NCI-H510A (cell line): Measurements from ENCODE around the gene MRM2.

ENCODE experiments used
- DNase-seq: peaks from one replicate; lab custom pipeline; 2025; lab: John Stamatoyannopoulos, UW

The MRM2 gene

DNA sequence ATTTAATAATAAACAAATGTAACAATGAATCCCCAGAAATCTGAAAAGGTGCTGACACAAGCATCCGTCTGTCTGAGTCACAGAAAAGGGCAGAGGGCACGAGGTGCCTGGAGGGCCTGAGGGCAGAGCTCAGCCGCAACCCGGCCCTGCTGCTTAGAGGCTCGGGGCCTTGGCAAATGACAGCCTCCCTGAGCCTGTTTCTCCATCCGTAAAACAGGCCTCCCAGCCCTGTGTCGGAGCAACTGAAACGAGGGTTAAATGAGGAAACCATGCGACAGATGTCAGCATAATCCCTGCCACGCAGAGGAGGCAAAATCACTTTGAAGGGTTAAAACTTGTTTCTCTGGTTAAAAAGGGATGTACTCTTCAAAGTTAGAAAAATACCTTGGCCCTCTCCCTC lies 24.9 kb upstream of the MRM2 start:
- no peak for DNase-seq

DNA sequence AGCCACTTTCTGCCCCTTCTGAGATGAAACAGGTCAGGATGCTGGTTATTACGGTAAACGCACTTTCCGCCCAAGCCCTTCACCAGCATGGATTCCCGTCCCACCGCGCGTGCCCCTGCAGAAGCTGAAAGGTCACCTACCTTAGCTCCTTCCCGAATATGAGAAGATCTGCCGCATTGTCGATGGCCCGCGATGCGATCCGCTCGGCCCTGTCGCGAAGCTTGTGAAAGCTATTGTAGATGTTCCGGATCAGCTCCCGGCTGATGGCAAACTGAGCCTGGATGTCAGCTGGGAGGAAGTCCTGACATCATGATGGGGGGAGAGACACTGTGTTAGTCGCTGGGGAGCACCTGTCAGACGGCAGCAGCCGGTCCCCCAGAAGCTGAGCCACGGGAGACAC lies 22.2 kb upstream of the MRM2 start:
- no peak for DNase-seq

DNA sequence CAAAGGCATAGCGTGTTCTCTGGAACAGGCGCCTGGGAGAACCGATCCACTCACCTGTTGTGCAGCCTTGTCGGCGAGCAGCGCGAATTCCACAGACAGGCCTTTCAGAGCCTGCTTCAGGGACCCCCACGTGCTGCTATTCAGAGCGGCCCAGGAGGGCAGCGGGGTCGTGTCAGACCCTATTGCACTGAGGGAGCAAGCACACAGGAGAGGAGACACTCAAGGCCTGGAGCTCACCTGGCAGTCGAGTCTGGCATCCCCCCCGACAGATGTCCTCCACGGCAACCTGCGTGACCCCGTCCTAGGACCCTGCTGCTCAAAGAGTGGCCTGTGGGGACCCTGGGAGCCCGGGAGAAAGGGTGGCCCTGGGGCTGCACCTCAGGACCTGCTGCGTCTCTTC lies 21.2 kb upstream of the MRM2 start:
- no peak for DNase-seq

DNA sequence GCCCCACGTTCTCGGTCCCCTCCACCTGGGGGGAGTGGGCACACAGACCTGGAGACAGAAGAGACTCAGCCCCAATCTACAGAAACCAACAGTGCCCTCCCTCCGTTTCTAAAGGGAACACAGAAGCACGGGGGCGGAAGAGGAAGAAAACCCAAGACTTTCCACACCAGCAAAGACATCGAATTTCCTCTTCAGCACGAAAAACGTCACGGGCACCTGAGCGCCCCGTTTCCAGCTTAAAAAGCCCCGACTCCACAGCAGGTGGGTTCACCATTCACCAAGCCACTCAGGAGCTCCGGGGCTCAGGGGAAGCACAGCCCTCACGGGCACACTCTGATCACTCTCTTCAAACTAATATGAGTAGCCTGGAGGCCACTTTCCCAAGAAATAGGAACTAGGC lies 19.6 kb upstream of the MRM2 start:
- no peak for DNase-seq

DNA sequence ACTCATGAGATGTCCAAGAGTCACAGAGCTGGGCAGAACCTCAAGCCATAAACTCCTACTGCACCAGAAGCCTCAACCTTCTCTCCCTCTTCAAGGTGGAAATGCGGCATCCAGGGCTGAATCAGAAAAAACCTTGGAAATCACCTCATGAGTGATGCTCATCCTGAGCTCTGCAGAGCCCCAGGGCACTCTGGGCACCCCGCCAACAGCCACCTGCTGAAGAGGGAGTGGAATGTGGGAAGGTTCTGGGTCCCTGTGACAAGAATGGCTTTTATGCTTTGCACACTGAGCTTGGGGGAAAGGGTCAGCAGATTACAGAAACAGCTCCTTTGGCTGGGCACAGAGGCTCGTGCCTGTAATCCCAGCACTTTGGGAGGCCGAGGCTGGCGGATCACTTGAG lies 18.8 kb upstream of the MRM2 start:
- DNase-seq = no peak

DNA sequence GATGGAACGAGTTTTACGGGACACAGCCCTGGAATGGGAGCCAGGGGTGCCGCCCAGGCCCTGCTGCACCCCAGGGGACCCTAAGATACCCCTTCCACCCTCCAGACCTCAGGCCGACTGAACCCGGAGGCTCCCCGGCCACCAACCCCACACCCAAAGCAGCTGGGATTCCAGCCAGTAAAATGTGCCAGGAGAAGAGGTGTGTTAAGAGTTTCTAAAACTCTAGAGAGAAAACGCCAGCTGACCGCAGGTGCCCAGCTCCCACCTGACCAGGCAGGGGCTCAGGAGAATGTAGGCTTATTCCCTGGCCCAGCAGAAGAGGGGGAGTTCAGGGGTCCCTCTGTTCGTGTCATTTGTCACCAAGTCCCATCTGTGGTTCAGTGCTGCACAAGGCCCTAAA lies 17.5 kb upstream of the MRM2 start:
- no peak for DNase-seq

DNA sequence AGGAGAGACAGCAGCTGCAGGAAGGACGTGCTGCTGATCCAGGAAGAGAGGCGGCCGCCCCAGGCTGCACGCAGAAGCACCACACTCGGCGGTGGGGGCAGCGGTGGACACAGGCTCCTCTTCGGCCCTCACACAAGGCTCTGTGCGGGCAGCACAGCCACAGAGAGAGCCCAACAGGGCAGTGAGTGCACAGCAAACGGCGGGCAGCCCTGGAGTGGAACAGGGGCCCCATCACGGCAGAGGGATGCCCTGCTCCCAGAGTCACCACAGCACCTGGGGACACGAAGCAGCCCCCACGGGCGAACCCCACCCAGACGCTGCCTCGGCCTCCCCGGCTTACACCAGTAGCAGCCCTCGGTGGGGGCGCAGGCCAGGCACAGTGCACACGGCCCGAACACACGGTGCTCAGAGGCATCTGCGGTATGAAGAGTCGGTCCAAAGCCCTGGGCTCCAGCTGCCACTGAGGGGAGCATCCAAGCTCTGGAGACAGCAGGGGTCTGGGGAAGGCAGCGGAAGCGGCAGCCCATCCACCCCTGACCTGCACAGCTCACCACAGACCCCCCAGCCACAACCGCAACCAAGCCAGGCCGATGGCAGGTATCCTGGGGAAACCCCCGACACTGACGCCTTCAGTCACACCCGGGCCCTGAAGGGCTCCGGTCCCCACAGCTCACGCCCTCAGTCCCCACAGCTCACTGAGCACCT lies 16.8 kb upstream of the MRM2 start:
- no peak for DNase-seq

DNA sequence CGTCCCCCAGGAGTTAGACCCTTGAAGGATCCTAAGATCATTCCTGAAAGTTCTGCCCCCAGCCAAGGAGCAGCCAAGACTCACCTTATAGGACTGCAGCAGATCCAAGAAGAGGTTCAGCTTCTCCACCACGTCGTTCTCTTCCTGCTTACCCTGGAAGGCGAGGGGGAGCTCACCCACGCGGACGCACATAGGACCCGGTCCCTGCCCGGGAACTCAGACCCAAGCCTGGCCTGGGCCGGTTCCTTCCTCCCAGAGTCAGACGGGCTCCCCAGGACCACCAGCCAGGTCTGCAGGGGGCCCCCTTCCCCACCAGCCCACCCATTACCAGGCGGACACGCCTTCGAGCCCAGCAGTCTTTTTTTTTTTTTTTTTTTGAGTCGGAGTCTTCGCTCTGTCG lies 15.6 kb upstream of the MRM2 start:
- no peak for DNase-seq

DNA sequence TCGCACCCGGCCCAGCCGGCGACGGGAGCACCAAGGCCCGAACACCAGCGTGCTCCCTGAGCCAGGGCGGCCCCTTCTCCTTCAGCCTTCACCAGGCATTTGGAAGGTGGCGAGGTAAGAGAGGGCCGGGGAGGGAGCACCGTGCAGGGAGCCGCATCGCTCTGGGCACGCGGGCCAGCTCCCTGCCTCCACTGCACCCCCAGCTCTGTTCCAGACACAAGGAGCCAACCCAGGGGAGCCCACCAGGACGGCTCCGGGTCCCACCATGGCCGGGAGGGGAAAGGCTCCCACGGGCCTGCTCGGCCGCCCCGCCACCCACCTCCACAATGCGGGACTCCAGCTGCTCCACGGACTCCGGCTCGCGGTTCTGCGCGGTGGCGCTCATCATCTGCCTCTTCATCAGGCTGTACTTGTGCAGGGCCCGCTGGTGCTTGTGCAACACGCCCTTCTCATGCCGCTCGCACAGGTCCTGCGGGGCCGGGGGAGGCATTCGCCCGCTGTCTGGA lies 15.1 kb upstream of the MRM2 start:
- no peak for DNase-seq

DNA sequence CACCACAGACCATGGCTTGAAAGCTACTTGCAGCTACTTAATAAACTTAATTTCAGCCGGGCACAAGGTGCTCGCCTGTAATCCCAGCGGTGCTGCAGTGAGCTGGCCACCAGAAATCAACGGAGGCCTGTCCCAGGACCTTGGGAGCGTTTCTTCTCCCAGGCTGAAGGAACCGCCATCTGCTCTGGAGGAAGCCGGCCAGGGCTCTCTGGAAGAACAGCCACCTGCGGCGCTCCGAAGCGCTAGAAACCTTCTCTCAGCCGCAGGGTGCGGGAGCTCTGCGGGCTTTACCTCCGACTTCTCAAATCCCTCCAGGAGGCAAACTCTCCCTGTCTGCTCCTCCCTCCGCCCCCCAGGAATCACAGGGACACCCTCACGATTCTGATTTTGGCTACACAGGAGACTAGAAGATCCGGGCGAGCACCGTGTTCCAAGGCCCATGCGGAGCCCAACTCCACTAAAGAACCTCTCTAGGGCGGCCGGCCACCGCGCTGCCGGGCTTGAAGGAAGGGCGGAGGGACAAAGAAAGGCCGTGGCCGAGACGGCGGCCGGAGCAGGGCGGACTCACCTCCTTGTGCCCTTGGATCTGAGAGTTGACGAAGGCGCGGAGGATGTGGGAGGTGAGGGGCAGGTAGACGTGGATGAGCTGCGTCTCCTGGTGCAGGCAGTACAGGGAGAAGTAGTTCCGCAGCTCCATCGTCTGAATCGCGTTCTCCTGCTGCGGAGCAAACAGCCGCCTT lies 14.5 kb upstream of the MRM2 start:
- no peak for DNase-seq

DNA sequence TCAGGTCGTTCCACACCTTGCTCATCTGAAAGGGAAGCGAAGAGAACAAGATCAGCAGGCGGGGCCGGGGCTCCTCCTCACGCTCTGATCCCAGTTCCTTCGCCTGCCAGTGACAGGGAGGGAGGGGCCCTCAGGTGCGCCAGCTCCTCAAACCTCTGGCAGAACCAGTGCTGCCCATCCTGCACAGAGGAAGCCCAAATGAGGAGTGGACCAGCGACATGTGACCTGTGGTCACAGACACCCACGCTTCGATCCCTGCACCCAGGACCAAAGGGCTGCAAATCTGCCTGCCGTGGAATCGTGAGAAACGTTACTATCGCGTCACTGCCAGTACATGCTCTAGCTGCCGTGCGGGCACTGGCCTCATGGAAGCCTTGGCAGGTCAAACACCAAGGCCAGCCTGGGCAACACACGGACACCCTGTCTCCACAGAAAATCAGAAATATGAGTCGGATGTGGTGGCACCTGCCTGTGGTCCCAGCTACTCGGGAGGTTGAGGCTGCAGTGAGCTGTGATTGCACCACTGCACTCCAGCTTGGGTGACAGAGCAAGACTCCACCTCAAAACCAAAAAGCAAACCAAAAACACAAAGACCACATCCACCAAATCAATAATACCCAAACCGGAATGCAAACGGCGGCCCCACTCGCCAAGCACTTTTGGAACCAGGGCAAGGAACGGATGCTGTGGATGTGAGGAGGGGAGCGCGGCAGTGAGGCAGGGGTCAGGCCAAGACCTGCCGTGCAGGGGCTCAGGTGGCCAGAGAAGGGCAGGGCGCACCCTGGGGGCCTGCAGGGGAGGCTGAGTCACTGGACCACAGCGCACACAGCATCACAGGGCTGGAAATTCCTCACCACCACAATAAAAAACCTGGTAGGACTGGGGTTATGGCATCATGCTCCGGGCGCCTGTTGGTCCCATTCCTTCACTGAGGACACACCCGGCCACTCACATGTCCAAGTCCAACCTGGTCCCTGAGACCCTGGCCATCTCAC lies 13.4 kb upstream of the MRM2 start:
- no peak for DNase-seq

DNA sequence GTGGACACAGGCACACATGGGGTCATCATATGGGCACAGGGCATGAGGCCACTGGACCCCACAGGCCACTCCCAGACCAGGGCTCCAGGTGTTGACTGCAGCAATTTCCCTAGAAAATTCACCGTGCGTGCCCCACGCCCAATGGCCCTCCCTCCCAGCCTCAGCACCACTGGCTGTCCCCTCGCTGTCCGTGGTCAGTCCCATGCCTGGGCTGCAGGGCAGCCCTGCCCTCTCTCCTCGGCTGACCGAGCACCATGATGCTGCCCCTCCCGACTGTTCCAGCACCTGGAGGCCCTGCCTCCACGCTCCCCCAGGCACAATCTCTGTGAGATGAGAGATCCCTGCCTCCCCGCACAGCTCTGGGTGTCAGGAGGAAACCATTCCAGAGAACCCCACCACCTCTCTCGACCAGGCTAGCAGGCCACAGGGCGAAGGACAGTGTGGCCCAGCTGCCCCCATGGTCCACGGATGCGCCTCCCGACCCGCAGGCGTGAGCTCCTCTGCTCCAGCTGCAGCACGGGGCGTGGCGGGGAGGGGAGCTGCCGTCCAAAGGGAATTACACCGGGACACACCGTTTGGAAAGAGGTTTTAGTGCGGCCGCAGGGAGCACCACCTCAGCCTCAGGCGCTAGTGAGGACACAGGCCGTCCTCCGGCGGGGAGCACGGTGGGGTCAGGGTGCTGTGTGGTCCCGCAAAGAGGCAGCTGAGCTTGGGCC lies 12.6 kb upstream of the MRM2 start:
- DNase-seq = no peak

DNA sequence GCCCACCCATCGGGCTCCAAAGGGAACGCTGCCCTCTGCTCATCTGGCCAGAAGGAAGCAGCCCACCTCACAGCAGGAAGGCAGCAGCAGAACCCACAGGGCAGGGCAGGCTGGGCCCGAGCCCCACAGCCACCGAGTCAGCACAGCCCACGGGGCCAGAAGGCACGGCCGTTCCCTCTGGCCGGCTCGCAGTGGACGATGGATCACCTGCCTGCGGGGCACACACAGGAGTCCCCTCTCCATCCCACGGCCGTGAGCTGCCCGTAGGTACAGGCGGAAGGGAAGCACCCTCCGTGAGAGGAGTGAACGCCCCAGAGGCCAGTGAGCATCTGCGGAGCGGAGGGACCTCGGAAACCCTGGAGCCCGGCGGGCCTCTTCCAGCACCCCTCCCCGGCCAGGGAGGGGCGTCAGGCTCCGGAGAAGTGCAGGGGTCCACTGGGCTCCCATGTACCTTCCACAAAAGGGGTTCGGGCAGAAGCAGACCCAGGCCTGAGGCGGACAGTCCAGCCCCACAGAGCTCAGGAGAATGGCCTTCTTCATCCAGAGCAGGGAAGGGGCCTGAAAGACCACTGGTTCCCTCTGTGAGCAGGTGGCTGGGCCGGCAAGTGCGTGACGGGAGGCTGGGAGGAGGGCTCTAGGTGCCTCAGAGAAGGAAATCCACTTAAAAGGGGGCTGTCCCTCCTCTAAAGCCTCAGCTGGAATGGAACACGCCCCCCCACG lies 11.7 kb upstream of the MRM2 start:
- no peak for DNase-seq

DNA sequence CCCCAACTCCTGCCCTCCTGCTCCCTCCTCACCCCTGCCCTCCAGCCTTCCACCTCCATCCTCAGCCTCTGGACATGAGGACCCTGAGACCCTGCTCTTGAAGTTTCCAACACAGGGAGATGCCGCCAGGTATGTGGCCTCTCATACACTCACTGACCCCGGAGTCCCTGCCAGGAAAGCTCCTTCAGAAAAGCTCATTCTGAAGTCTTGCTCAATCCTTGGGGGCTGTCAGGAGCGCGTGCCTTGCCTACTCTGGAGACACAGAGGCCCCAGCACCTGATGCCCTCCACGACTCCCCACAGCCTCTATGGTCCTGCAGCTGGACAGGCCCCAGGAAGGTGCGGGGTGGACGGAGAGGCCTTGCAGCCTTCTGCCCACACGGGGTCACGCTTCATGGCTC lies 11.0 kb upstream of the MRM2 start:
- DNase-seq = no peak

DNA sequence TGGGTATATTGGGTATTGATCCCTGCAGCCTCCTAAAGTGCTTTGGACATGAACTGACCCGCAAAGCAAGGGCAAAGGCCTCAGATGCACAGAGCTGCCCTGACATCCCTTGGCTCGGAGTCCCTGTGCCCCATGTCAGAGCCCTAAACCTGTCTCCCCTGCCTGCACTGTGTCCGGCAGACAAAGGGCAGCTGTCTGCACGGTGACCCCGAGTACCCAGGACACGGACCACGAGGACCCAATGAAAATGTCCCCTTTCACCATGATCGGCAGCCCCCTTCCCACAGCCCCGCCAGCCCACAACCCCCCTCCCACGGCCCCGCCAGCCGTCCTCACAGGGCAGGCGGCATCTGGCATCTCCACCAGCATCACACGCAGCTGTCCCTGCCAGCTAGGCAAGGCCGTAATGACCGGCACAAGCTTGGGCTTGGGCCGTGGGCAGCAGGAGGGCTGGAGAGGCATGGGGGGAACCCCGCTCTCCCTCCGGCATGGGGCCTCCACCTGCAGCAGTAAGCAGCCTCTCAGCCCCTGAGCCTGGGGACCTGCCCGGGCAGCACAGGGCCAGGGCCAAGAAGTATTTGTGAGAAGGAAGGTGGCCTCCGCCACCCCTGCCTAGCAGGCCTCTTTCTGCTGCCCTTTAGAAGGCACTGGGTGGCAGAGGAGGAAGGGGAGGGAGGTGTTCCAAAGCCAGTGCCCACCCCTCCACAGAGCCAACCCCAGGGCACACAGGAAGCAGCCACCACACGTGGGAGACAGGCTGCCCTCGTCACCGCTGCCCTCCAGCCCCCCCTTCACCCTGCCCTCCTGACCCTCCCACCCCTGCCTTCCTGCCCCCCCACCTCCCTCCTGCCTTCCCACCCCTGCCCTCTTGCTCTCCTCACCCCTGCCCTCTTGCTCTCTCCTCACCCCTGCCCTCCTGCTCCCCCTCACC lies 10.1 kb upstream of the MRM2 start:
- no peak for DNase-seq

DNA sequence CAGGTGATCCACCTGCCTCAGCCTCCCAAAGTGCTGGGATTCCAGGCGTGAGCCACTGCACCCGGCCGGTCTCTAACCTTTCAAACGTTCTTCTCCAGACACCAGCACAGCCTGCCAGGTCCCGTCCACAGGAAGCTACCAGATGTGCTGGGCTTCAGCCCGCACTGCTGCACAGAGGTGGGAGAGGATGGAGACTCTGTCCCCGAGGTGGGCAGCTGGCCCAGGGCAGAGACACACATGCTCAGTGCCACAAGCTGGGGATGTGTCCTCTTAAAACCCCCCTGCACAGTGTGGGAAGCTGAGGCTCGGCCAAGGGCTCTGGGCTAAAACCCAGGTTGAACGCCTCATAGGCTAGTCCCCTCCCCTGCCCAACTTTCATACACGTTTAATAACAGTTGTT lies 9.4 kb upstream of the MRM2 start:
- DNase-seq = no peak

DNA sequence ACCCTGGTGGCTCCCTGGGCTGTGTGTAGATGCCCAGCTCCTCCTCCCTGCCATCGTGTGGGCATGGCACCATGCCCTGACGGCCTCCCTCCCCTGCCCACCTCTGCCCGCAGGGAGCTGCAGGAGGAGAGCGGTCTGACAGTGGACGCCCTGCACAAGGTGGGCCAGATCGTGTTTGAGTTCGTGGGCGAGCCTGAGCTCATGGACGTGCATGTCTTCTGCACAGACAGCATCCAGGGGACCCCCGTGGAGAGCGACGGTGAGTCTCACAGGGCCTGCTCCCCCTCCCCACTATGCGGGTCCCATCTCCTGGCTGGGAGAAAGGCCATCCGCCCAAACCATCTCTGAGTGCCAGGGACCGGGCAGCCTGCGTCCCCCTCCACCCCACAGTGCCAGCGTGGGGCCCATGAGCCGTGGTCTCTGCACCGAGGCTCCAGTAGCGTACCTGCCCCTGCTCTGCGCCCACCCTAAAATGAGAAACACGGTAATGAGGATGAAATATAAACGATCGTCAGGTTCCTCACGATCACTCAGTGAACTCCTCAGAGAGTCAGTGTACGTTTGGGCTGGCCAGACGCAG lies 7.8 kb upstream of the MRM2 start:
- no peak for DNase-seq

DNA sequence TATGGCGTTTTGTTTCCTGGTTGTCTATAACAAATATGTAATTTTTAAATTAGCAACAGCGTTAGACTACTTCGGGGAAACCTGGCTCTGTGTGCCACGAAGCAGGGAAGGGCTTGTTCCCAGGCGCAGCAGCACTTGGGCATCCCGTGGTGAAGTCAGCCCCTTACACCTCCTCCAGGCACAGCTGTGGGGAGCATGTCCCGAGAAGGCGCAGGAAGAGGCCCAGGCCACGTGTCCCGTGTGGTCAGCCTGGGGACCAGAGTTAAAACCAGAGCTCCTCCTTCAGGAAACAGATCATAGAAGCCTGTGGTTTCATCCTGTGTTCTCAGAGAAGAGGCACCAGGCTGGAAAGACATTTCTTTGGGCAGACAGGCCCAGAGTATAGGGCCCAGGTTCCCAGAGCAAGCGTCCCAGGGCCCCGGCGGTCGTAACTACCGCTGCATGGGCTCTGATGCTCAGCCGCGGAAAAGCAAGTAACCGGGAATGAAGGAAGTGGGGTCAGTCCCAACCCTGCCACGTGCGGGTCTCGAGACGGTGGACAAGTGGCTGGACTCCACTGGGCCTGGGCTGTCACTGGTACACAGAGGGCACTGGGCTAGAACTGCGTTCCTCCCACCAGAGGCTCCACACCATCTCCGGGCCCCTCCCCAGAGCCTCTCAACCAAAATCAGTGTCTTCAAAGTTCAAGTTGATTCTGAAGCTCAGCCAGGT lies 7.1 kb upstream of the MRM2 start:
- no peak for DNase-seq
